Neural cell (in vitro differentiated cells): Measurements from ENCODE around the gene PARD3B. TPM values are rescaled to one million over a fixed set of nuclear protein-coding genes. Genes with fewer than 3 reads are reported as not detected.

ENCODE experiments used
- H2AFZ ChIP-seq: fragments of 200-600, 300-800 bp; sonication (generic), shearing (Covaris generic); 2 replicates; pipeline ENCODE4 v1.6.0; 2014; ENCODE audit warnings: low read depth, mild to moderate bottlenecking, antibody characterized with exemption, low read length, moderate library complexity
- H3F3A ChIP-seq: fragments of 200-600 bp; shearing (Covaris generic); 2 replicates; pipeline ENCODE4 v1.6.1; 2016; ENCODE audit warnings: mild to moderate bottlenecking, moderate library complexity, mixed read lengths, antibody characterized with exemption, low read length; ENCODE audit not compliant: insufficient read depth, poor library complexity, severe bottlenecking
- H3K27ac ChIP-seq: fragments of 200-600, 300-800 bp; sonication (generic), shearing (Covaris generic); 2 replicates; pipeline ENCODE4 v1.5.1; 2014; ENCODE audit warnings: mild to moderate bottlenecking, low read length, moderate library complexity
- H3K27me3 ChIP-seq: fragments of 300-800, 200-600 bp; sonication (generic), shearing (Covaris generic); 2 replicates; pipeline ENCODE4 v1.6.0; 2014; ENCODE audit warnings: mild to moderate bottlenecking, low read depth, low read length, moderate library complexity; ENCODE audit not compliant: insufficient read depth
- H3K36me3 ChIP-seq: fragments of 300-800, 200-600 bp; sonication (generic), shearing (Covaris generic); 2 replicates; pipeline ENCODE4 v1.5.1; 2014; ENCODE audit warnings: mild to moderate bottlenecking, antibody characterized with exemption, low read length, moderate library complexity; ENCODE audit not compliant: insufficient read depth
- H3K4me2 ChIP-seq: fragments of 300-800, 200-600 bp; sonication (generic), shearing (Covaris generic); 2 replicates; pipeline ENCODE4 v1.6.0; 2014; ENCODE audit warnings: mild to moderate bottlenecking, low read length
- H3K4me3 ChIP-seq: fragments of 300-800, 200-600 bp; sonication (generic), shearing (Covaris generic); 2 replicates; pipeline ENCODE4 v1.5.1; 2014; ENCODE audit warnings: mild to moderate bottlenecking, low read length, moderate library complexity
- H3K79me2 ChIP-seq: fragments of 200-600 bp; shearing (Covaris generic); replicated peaks from 2 replicates; pipeline ENCODE4 v1.6.0; 2014; ENCODE audit warnings: mild to moderate bottlenecking, low read length, moderate library complexity; ENCODE audit not compliant: insufficient read depth
- H3K9ac ChIP-seq: fragments of 300-800, 200-600 bp; sonication (generic), shearing (Covaris generic); 2 replicates; pipeline ENCODE4 v1.6.1; 2016; ENCODE audit warnings: mild to moderate bottlenecking, low read length, mixed read lengths
- H3K9me2 ChIP-seq: fragments of 200-600 bp; shearing (Covaris generic); 2 replicates; pipeline ENCODE4 v1.6.1; 2016; ENCODE audit warnings: mild to moderate bottlenecking, low read length, mixed read lengths; ENCODE audit not compliant: insufficient read depth
- H3K9me3 ChIP-seq: fragments of 200-600, 300-800 bp; sonication (generic), shearing (Covaris generic); 2 replicates; pipeline ENCODE4 v1.6.1; 2016; ENCODE audit warnings: mild to moderate bottlenecking, mixed run types, low read length, moderate library complexity, mixed read lengths
- H4K20me1 ChIP-seq: fragments of 200-600 bp; shearing (Covaris generic); 2 replicates; pipeline ENCODE4 v1.6.1; 2016; ENCODE audit warnings: mild to moderate bottlenecking, mixed run types; ENCODE audit not compliant: insufficient read depth
- EP300 ChIP-seq: fragments of 450-650 bp; conservative IDR thresholded peaks from 2 replicates; pipeline ENCODE4 v1.6.1; 2014; ENCODE audit warnings: antibody characterized with exemption, mild to moderate bottlenecking, moderate library complexity; ENCODE audit not compliant: poor library complexity, severe bottlenecking
- EZH2 ChIP-seq: fragments of 200-600, 300-800 bp; shearing (Covaris generic), sonication (generic); IDR thresholded peaks from 2 replicates; pipeline ENCODE4 v1.6.1; 2014; ENCODE audit warnings: antibody characterized with exemption, low read length, borderline replicate concordance, mild to moderate bottlenecking; ENCODE audit not compliant: insufficient read depth, poor library complexity, severe bottlenecking
- MXI1 ChIP-seq: fragments of 450-650 bp; conservative IDR thresholded peaks from 2 replicates; pipeline ENCODE4 v1.6.1; 2014; ENCODE audit warnings: antibody characterized with exemption, mild to moderate bottlenecking; ENCODE audit not compliant: poor library complexity, severe bottlenecking
- POLR2AphosphoS5 ChIP-seq: IDR thresholded peaks from 2 replicates; pipeline ENCODE4 v1.6.1; 2012
- RAD21 ChIP-seq: fragments of 450-650 bp; conservative IDR thresholded peaks from 2 replicates; pipeline ENCODE4 v1.6.1; 2014; ENCODE audit warnings: antibody characterized with exemption, mild to moderate bottlenecking, moderate library complexity
- REST ChIP-seq: IDR thresholded peaks from 2 replicates; pipeline ENCODE4 v1.6.1; 2012; ENCODE audit warnings: borderline replicate concordance
- SMC3 ChIP-seq: fragments of 450-650 bp; conservative IDR thresholded peaks from 2 replicates; pipeline ENCODE4 v1.6.1; 2014; ENCODE audit warnings: antibody characterized with exemption, mild to moderate bottlenecking, moderate library complexity; ENCODE audit not compliant: poor library complexity
- TAF1 ChIP-seq: IDR thresholded peaks from 2 replicates; pipeline ENCODE4 v1.6.1; 2012; ENCODE audit warnings: low read depth
- polyA plus RNA-seq: library from polyadenylated mRNA; depleted of rRNA; stranded (reverse); fragments of >200 nt; gene quantifications from 2 replicates; pipeline ENCODE4 v1.2.3, GENCODE V29; 2014
- TF ChIP-seq, protein P1 (sequence below): fragments of 450-650 bp; IDR thresholded peaks from 2 replicates; pipeline ENCODE4 v1.5.1; 2014; ENCODE audit warnings: antibody characterized with exemption, mild to moderate bottlenecking, moderate library complexity; ENCODE audit not compliant: poor library complexity, severe bottlenecking

Gene PARD3B
- polyA plus RNA-seq, 1 donor from 2014 or later: 0.54 TPM

GRCh38 chr2:205014201-205014600 is 468.9 kb downstream of the PARD3B start:
- Histone ChIP-seq H3K36me3 (no peaks in the 10 kb centered on the region), H3F3A (no peaks in the 10 kb centered on the region), H3K4me2 (no peak overlapping the region), H3K9ac (no peak overlapping the region), H3K27ac (no peak overlapping the region), H3K79me2 (no peaks in the 10 kb centered on the region), H4K20me1 (no peaks in the 10 kb centered on the region), H3K27me3 (no peaks in the 10 kb centered on the region), H3K9me2 (no peaks in the 10 kb centered on the region), H3K9me3 (no peaks in the 10 kb centered on the region), H3K4me3 (no peak overlapping the region), H2AFZ (no peak overlapping the region)
- TF ChIP-seq TAF1 (no peak), REST (no peak), RAD21 (no peak), POLR2AphosphoS5 (no peak), MXI1 (no peak), EP300 (no peak), SMC3 (no peak), EZH2 (no peak)
- TF ChIP-seq, protein P1, sequence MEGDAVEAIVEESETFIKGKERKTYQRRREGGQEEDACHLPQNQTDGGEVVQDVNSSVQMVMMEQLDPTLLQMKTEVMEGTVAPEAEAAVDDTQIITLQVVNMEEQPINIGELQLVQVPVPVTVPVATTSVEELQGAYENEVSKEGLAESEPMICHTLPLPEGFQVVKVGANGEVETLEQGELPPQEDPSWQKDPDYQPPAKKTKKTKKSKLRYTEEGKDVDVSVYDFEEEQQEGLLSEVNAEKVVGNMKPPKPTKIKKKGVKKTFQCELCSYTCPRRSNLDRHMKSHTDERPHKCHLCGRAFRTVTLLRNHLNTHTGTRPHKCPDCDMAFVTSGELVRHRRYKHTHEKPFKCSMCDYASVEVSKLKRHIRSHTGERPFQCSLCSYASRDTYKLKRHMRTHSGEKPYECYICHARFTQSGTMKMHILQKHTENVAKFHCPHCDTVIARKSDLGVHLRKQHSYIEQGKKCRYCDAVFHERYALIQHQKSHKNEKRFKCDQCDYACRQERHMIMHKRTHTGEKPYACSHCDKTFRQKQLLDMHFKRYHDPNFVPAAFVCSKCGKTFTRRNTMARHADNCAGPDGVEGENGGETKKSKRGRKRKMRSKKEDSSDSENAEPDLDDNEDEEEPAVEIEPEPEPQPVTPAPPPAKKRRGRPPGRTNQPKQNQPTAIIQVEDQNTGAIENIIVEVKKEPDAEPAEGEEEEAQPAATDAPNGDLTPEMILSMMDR: no peak

GRCh38 chr2:205017381-205017780 is 472.1 kb downstream of the PARD3B start:
- TF ChIP-seq SMC3 (no peak), EZH2 (no peak), EP300 (no peak), REST (no peak), TAF1 (no peak), RAD21 (no peak), MXI1 (no peak), POLR2AphosphoS5 (no peak)
- TF ChIP-seq, protein P1: no peak
- Histone ChIP-seq H3K9ac (no peak overlapping the region), H4K20me1 (no peaks in the 10 kb centered on the region), H3K27ac (no peak overlapping the region), H2AFZ (no peak overlapping the region), H3K9me3 (no peaks in the 10 kb centered on the region), H3K4me2 (no peak overlapping the region), H3F3A (no peaks in the 10 kb centered on the region), H3K27me3 (no peaks in the 10 kb centered on the region), H3K9me2 (no peaks in the 10 kb centered on the region), H3K4me3 (no peak overlapping the region), H3K36me3 (no peaks in the 10 kb centered on the region), H3K79me2 (no peaks in the 10 kb centered on the region)
